ENCODE data around the gene SLC27A1. TPM values are rescaled to one million over a fixed set of nuclear protein-coding genes. Genes with fewer than 3 reads are reported as not detected.

Gene SLC27A1
- total RNA-seq, 1 experiment from 2014 or later, result 3.7 TPM

DNA sequence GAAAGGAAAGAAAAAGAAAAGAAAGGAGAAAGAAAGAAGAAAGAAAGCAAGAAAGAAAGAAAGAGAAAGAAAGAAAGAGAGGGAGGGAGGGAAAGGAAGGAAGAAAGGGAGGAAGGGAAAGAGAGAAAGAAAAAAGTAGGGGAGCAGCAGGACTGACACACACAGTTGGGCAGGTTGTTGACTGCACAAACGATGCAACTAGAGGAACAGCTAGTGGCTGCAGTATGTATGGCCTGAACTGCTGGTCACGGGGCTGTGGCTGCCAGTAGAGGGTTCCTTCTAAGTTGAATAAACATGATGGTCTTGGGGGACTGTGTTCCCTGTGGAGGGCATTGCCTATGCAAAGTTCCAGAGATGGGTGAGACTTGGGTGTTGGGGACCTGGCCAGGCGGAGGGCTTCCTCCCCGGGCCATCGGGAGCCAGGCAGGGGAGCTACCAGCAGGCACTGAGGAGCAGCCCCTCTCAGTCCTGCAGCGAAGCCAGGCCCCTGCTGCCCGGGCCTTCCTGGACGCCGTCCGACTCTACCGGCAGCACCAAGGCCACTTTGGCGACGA lies 68.4 kb downstream of the SLC27A1 start:
- peak overlapping the region; percentile 80 for H3K4me3 Mint-ChIP-seq (ENCODE audit: unreplicated experiment)
- POLR2A ChIA-PET, result interaction anchor here (0.6 to 1.0 kb wide), 2 partner anchors 67 to 321 kb away, joined by 3 to 4 read pairs; no protein-coding TSS in a partner anchor
- H3K36me3 Mint-ChIP-seq (ENCODE audit: insufficient read depth, unreplicated experiment), result peaks cover 7% of the 10 kb centered on the region
- Histone ChIP-seq H3K27me3 (replicated peaks; ENCODE audit: control insufficient read depth, insufficient read depth, low read length) (no peaks in the 10 kb centered on the region; the same call in none of the 2 replicates), H3K9me3 (no peaks in the 10 kb centered on the region), H3K36me3 (ENCODE audit: control insufficient read depth, insufficient read depth, low read length) (no peaks in the 10 kb centered on the region), H3K4me3 (ENCODE audit: low read depth, low read length) (peak overlapping the region; percentile 53), H3K4me1 (no peaks in the 10 kb centered on the region)
- H3K9me3 Mint-ChIP-seq (ENCODE audit: unreplicated experiment), result no peaks in the 10 kb centered on the region
- CTCF ChIA-PET, result interaction anchor here (0.6 to 1.2 kb wide), 5 partner anchors 8 to 228 kb away, joined by 3 to 10 read pairs (median 3); no protein-coding TSS in a partner anchor
- H3K27ac Mint-ChIP-seq (ENCODE audit: unreplicated experiment), result no peak overlapping the region
- DNase-seq, result peak in 1 of 2 experiments; percentile 14
- intact Hi-C loops (cut with micrococcal nuclease; ENCODE audit: unreplicated experiment), result loop anchor here (1.0 kb wide), 1 partner anchor 36 kb away; no protein-coding TSS in a partner anchor
- peaks cover 7% of the 10 kb centered on the region for H3K4me1 Mint-ChIP-seq (ENCODE audit: low read depth, unreplicated experiment)
- TF ChIP-seq, protein P1, sequence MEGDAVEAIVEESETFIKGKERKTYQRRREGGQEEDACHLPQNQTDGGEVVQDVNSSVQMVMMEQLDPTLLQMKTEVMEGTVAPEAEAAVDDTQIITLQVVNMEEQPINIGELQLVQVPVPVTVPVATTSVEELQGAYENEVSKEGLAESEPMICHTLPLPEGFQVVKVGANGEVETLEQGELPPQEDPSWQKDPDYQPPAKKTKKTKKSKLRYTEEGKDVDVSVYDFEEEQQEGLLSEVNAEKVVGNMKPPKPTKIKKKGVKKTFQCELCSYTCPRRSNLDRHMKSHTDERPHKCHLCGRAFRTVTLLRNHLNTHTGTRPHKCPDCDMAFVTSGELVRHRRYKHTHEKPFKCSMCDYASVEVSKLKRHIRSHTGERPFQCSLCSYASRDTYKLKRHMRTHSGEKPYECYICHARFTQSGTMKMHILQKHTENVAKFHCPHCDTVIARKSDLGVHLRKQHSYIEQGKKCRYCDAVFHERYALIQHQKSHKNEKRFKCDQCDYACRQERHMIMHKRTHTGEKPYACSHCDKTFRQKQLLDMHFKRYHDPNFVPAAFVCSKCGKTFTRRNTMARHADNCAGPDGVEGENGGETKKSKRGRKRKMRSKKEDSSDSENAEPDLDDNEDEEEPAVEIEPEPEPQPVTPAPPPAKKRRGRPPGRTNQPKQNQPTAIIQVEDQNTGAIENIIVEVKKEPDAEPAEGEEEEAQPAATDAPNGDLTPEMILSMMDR (IDR thresholded peaks at IDR 0.05; ENCODE audit: insufficient read depth in 1 of 2, low read depth in 1 of 2, low read length in 1 of 2, severe bottlenecking in 1 of 2, unreplicated experiment in 1 of 2), result no peak
- no peaks in the 10 kb centered on the region for H3K27me3 Mint-ChIP-seq (ENCODE audit: insufficient read depth, unreplicated experiment)
- no TSS peak for BruUV-seq (replicated peaks)

DNA sequence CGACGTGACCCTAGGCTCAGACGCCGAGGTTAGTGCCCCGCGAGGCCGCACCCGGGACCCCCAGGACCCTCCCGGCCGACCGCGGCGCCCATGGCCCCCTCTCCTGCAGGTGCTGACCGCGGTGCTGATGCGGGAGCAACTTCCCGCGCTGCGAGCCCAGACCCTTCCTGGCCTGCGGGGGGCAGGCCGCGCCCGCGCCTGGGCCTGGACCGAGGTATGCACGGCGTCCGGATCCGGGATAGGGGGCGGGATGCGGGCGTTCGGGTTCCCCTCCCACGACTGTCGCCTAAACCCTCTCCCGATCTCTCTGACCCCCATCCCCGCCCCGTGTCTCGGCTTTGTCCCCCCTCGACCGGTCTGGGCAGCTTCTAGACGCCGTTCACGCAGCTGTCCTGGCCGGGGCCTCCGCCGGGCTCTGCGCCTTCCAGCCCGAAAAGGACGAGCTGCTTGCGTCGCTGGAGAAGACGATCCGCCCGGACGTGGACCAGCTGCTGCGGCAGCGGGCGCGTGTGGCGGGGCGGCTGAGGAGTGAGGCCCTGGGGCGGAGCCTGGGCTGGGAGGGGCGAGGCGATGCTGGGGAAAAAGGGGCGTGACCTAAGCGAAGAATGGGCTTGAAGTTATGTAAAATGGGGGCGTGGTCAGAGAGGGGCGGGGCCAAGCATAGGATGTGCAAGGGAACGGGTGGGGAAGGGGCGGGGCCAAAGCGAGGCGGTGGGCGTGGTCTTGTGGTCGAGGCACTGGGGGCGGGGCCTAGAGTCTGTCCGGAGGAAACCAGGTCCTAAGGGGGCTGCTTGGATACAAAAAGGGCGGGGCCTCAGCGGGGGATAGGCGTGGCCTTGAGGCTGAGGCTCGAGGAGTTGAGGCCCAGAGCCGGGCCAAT lies 69.2 kb downstream of the SLC27A1 start:
- Mint-ChIP-seq H3K27me3 (ENCODE audit: insufficient read depth, unreplicated experiment) (no peaks in the 10 kb centered on the region), H3K27ac (ENCODE audit: unreplicated experiment) (no peak overlapping the region), H3K9me3 (ENCODE audit: unreplicated experiment) (no peaks in the 10 kb centered on the region), H3K4me1 (ENCODE audit: low read depth, unreplicated experiment) (peaks cover 7% of the 10 kb centered on the region), H3K4me3 (ENCODE audit: unreplicated experiment) (peak overlapping the region; percentile 80), H3K36me3 (ENCODE audit: insufficient read depth, unreplicated experiment) (peaks cover 7% of the 10 kb centered on the region)
- intact Hi-C loops (cut with micrococcal nuclease; ENCODE audit: unreplicated experiment), result loop anchor here (1.0 kb wide), 1 partner anchor 35 kb away; no protein-coding TSS in a partner anchor
- Histone ChIP-seq H3K27me3 (replicated peaks; ENCODE audit: control insufficient read depth, insufficient read depth, low read length) (no peaks in the 10 kb centered on the region; the same call in none of the 2 replicates), H3K4me3 (ENCODE audit: low read depth, low read length) (peak overlapping the region; percentile 53), H3K9me3 (no peaks in the 10 kb centered on the region), H3K36me3 (ENCODE audit: control insufficient read depth, insufficient read depth, low read length) (no peaks in the 10 kb centered on the region), H3K4me1 (no peaks in the 10 kb centered on the region)
- POLR2A ChIA-PET, result interaction anchor here (0.7 to 1.0 kb wide), 3 partner anchors 20 to 1044 kb away, joined by 3 to 4 read pairs (median 3); partner anchors contain the start of gene CALR3
- TF ChIP-seq, protein P1 (IDR thresholded peaks at IDR 0.05; ENCODE audit: insufficient read depth in 1 of 2, low read depth in 1 of 2, low read length in 1 of 2, severe bottlenecking in 1 of 2, unreplicated experiment in 1 of 2), result peak; percentile 26 to 71
- CTCF ChIA-PET, result interaction anchor here (0.6 to 1.2 kb wide), 5 partner anchors 34 to 235 kb away, joined by 4 to 10 read pairs (median 4); no protein-coding TSS in a partner anchor
- peak; percentile 94 to 97 for DNase-seq
- no TSS peak for BruUV-seq (replicated peaks)

DNA sequence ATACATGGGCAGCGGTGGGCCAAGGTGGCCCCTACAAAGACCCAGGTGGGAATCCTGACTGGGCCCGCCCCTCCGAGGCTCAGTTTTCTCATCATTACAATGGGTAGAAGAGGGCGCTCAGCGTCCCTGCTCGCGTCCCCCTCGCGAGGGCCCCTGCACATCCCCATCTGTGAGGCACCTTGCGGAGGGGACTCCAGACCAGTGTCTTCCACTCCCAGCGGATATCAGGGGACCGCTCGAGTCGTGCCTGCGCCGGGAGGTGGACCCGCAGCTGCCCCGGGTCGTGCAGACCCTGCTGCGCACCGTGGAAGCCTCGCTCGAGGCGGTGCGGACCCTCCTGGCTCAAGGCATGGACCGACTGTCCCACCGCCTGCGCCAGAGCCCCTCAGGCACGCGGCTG lies 69.8 kb downstream of the SLC27A1 start:
- no peak for DNase-seq
- H3K9me3 ChIP-seq, result no peaks in the 10 kb centered on the region
- H3K9me3 Mint-ChIP-seq (ENCODE audit: unreplicated experiment), result no peaks in the 10 kb centered on the region
- no peak overlapping the region for H3K4me3 ChIP-seq (ENCODE audit: low read depth, low read length)
- H3K36me3 ChIP-seq (ENCODE audit: control insufficient read depth, insufficient read depth, low read length), result no peaks in the 10 kb centered on the region
- BruUV-seq (replicated peaks), result no TSS peak
- H3K36me3 Mint-ChIP-seq (ENCODE audit: insufficient read depth, unreplicated experiment), result peaks cover 7% of the 10 kb centered on the region
- H3K27ac Mint-ChIP-seq (ENCODE audit: unreplicated experiment), result no peak overlapping the region
- intact Hi-C loops (cut with micrococcal nuclease; ENCODE audit: unreplicated experiment), result no loop called here
- H3K27me3 ChIP-seq (replicated peaks; ENCODE audit: control insufficient read depth, insufficient read depth, low read length), result no peaks in the 10 kb centered on the region; the same call in none of the 2 replicates
- TF ChIP-seq, protein P1 (IDR thresholded peaks at IDR 0.05; ENCODE audit: insufficient read depth in 1 of 2, low read depth in 1 of 2, low read length in 1 of 2, severe bottlenecking in 1 of 2, unreplicated experiment in 1 of 2), result no peak
- H3K4me1 ChIP-seq, result no peaks in the 10 kb centered on the region
- H3K4me1 Mint-ChIP-seq (ENCODE audit: low read depth, unreplicated experiment), result peaks cover 11% of the 10 kb centered on the region
- POLR2A ChIA-PET, result interaction anchor here (0.9 kb wide), 1 partner anchor 19 kb away, joined by 4 read pairs; no protein-coding TSS in a partner anchor
- CTCF ChIA-PET, result interaction anchor here (0.6 to 1.2 kb wide), 4 partner anchors 33 to 235 kb away, joined by 4 to 10 read pairs (median 5); no protein-coding TSS in a partner anchor
- no peaks in the 10 kb centered on the region for H3K27me3 Mint-ChIP-seq (ENCODE audit: insufficient read depth, unreplicated experiment)
- no peak overlapping the region for H3K4me3 Mint-ChIP-seq (ENCODE audit: unreplicated experiment)
